DND-41 (cell line): ENCODE results near the gene DSCAM.

Experiments used
- ATAC-seq: fragments of 200-7000 bp; cut with Tn5 transposase; 3 replicates; pipeline ENCODE4 v1.9.1; 2021; ENCODE audit warnings: low read depth; ENCODE audit not compliant: insufficient read depth
- DNase-seq: peaks from one replicate; pipeline ENCODE4 v3.0.0-alpha.2; 2020
- H2AFZ ChIP-seq: 2 replicates; pipeline ENCODE4 v1.6.0; 2012; ENCODE audit warnings: low read depth, low read length
- H3K27ac ChIP-seq: 2 replicates; pipeline ENCODE4 v1.5.1; 2012; ENCODE audit warnings: low read length, inconsistent platforms
- H3K27me3 ChIP-seq: fragments of 200-600 bp; sonication (generic); 2 replicates; pipeline ENCODE4 v1.6.0; 2012; ENCODE audit warnings: low read length, mild to moderate bottlenecking, inconsistent platforms; ENCODE audit not compliant: insufficient read depth, poor library complexity
- H3K36me3 ChIP-seq: 2 replicates; pipeline ENCODE4 v1.5.1; 2012; ENCODE audit warnings: low read length, inconsistent platforms; ENCODE audit not compliant: insufficient read depth
- H3K4me1 ChIP-seq: 2 replicates; pipeline ENCODE4 v1.5.1; 2012; ENCODE audit warnings: mild to moderate bottlenecking, low read length; ENCODE audit not compliant: insufficient read depth
- H3K4me2 ChIP-seq: 2 replicates; pipeline ENCODE4 v1.6.0; 2012; ENCODE audit warnings: mild to moderate bottlenecking, moderate library complexity, low read length, inconsistent platforms; ENCODE audit not compliant: insufficient read depth
- H3K4me3 ChIP-seq, 2 experiments: fragments of 200-600 bp in 1 of 2; shearing (Covaris generic) in 1 of 2; 2 replicates each; pipeline ENCODE4 v1.5.1; 2012 to 2016; ENCODE audit warnings: inconsistent platforms in 2 of 2, low read length in 2 of 2, mild to moderate bottlenecking in 2 of 2, low read depth in 1 of 2, moderate library complexity in 1 of 2
- H3K79me2 ChIP-seq: 2 replicates; pipeline ENCODE4 v1.6.0; 2012; ENCODE audit warnings: low read length, inconsistent platforms; ENCODE audit not compliant: insufficient read depth
- H3K9ac ChIP-seq: 2 replicates; pipeline ENCODE4 v1.6.0; 2012; ENCODE audit warnings: low read depth, mild to moderate bottlenecking, inconsistent platforms, low read length, moderate library complexity
- H3K9me3 ChIP-seq: 2 replicates; pipeline ENCODE4 v1.5.1; 2012; ENCODE audit warnings: low read length, moderate library complexity, mild to moderate bottlenecking, inconsistent platforms; ENCODE audit not compliant: insufficient read depth, severe bottlenecking
- H4K20me1 ChIP-seq: 2 replicates; pipeline ENCODE4 v1.6.0; 2012; ENCODE audit warnings: low read length; ENCODE audit not compliant: insufficient read depth
- CTCF ChIP-seq: IDR thresholded peaks from 2 replicates; pipeline ENCODE4 v1.5.1; 2012; ENCODE audit warnings: borderline replicate concordance, low read length, moderate library complexity, mild to moderate bottlenecking; ENCODE audit not compliant: poor library complexity, severe bottlenecking; ENCODE audit errors: extremely low read depth
- EZH2 ChIP-seq: IDR thresholded peaks from 3 replicates; pipeline ENCODE4 v1.6.1; 2012; ENCODE audit warnings: borderline replicate concordance, low read depth, mild to moderate bottlenecking, moderate library complexity, low read length, inconsistent platforms; ENCODE audit not compliant: severe bottlenecking

Gene DSCAM

GRCh38 chr21:40315626-40316025 is 531.3 kb downstream of the DSCAM start:
- Histone ChIP-seq H3K9me3 (no peaks in the 10 kb centered on the region), H3K4me1 (no peaks in the 10 kb centered on the region), H3K4me3 (no peak overlapping the region), H3K36me3 (no peaks in the 10 kb centered on the region), H3K4me2 (no peak overlapping the region), H3K79me2 (no peaks in the 10 kb centered on the region), H3K9ac (no peak overlapping the region), H3K27ac (no peak overlapping the region), H4K20me1 (no peaks in the 10 kb centered on the region), H3K27me3 (no peaks in the 10 kb centered on the region), H2AFZ (no peak overlapping the region)
- no peak for DNase-seq
- ATAC-seq, result no peak
- no peak for TF ChIP-seq CTCF
- TF ChIP-seq EZH2, result no peak

- ATAC-seq (no peak), DNase-seq (no peak)
- no peaks in the 10 kb centered on the region for H4K20me1 ChIP-seq
- no peak overlapping the region for H3K27ac ChIP-seq
- no peaks in the 10 kb centered on the region for H3K9me3 ChIP-seq
- H3K27me3 ChIP-seq, result no peaks in the 10 kb centered on the region
- H3K4me3 ChIP-seq, result no peak overlapping the region
- no peak overlapping the region for H3K9ac ChIP-seq
- H3K79me2 ChIP-seq, result no peaks in the 10 kb centered on the region
- TF ChIP-seq CTCF, result no peak
- H3K4me1 ChIP-seq, result no peaks in the 10 kb centered on the region
- H3K36me3 ChIP-seq, result no peaks in the 10 kb centered on the region
- no peak overlapping the region for H2AFZ ChIP-seq
- H3K4me2 ChIP-seq, result no peak overlapping the region
Measured at GRCh38 chr21:40313260-40313659, 533.7 kb downstream of the DSCAM start.

GRCh38 chr21:40300300-40300699 is 546.7 kb downstream of the DSCAM start:
- no peaks in the 10 kb centered on the region for H3K36me3 ChIP-seq
- no peak overlapping the region for H3K4me3 ChIP-seq
- TF ChIP-seq EZH2 (no peak), CTCF (no peak)
- no peaks in the 10 kb centered on the region for H3K27me3 ChIP-seq
- DNase-seq, result peak; percentile 4
- H3K9me3 ChIP-seq, result no peaks in the 10 kb centered on the region
- no peaks in the 10 kb centered on the region for H4K20me1 ChIP-seq
- no peak overlapping the region for H3K4me2 ChIP-seq
- no peak overlapping the region for H3K9ac ChIP-seq
- H3K27ac ChIP-seq, result no peak overlapping the region
- H2AFZ ChIP-seq, result no peak overlapping the region
- H3K79me2 ChIP-seq, result no peaks in the 10 kb centered on the region
- H3K4me1 ChIP-seq, result no peaks in the 10 kb centered on the region
- no peak for ATAC-seq

- Histone ChIP-seq H3K36me3 (no peaks in the 10 kb centered on the region), H3K9me3 (no peaks in the 10 kb centered on the region), H2AFZ (no peak overlapping the region), H3K79me2 (no peaks in the 10 kb centered on the region), H4K20me1 (no peaks in the 10 kb centered on the region), H3K4me2 (no peak overlapping the region), H3K4me1 (no peaks in the 10 kb centered on the region), H3K27me3 (no peaks in the 10 kb centered on the region), H3K4me3 (no peak overlapping the region), H3K9ac (no peak overlapping the region), H3K27ac (no peak overlapping the region)
- no peak for TF ChIP-seq EZH2
- TF ChIP-seq CTCF, result no peak
- DNase-seq (no peak), ATAC-seq (no peak)
Measured at GRCh38 chr21:40299451-40299850, 547.5 kb downstream of the DSCAM start.
